Measurements from ENCODE around the gene NFAM1.

GRCh38 chr22:42396621-42397331, 35.4 kb downstream of the NFAM1 start:
- no peak for TF ChIP-seq POLR2A (IDR thresholded peaks at IDR 0.05)
- TF ChIP-seq, protein P1, sequence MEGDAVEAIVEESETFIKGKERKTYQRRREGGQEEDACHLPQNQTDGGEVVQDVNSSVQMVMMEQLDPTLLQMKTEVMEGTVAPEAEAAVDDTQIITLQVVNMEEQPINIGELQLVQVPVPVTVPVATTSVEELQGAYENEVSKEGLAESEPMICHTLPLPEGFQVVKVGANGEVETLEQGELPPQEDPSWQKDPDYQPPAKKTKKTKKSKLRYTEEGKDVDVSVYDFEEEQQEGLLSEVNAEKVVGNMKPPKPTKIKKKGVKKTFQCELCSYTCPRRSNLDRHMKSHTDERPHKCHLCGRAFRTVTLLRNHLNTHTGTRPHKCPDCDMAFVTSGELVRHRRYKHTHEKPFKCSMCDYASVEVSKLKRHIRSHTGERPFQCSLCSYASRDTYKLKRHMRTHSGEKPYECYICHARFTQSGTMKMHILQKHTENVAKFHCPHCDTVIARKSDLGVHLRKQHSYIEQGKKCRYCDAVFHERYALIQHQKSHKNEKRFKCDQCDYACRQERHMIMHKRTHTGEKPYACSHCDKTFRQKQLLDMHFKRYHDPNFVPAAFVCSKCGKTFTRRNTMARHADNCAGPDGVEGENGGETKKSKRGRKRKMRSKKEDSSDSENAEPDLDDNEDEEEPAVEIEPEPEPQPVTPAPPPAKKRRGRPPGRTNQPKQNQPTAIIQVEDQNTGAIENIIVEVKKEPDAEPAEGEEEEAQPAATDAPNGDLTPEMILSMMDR (IDR thresholded peaks at IDR 0.05) = peak in 3 of 6 experiments; percentile 24 to 43 (median 31)
